Endometrial microvascular endothelial cells (primary cell): ENCODE results near the gene GATA5. TPM values are rescaled to one million over a fixed set of nuclear protein-coding genes. Genes with fewer than 3 reads are reported as not detected.

ENCODE experiments used
- in situ Hi-C: cut with HindIII; loops from 2 replicates; pipeline ENCODE4 v1.10.0; 2017; ENCODE audit warnings: low sequenced_read_pairs, low pct_unique_long_range_greater_than_20kb; ENCODE audit errors: inconsistent ontology term
- total RNA-seq: library from RNA; depleted of rRNA; stranded (reverse); fragments of >200 nt; gene quantifications from one replicate; pipeline ENCODE4 v1.2.3, GENCODE V29; 2015; ENCODE audit errors: inconsistent ontology term

Gene GATA5
- total RNA-seq, result not detected

- in situ Hi-C loops, result no loop called here
Observed at GRCh38 chr20:62475772-62476055, at the start of gene GATA5. Gene GATA5 (minus strand): TSS chr20:62475995. CDS start chr20:62475521, 474 bp downstream.

- in situ Hi-C loops, result no loop called here
Observed at GRCh38 chr20:62525014-62525413, 49.2 kb upstream of the GATA5 start.

- in situ Hi-C loops, result no loop called here
Observed at GRCh38 chr20:62524505-62524911, 48.7 kb upstream of the GATA5 start.

GRCh38 chr20:62523473-62524203 lies 47.8 kb upstream of the GATA5 start:
- in situ Hi-C loops, result no loop called here

GRCh38 chr20:62522748-62523396 lies 47.1 kb upstream of the GATA5 start:
- in situ Hi-C loops, result no loop called here

- in situ Hi-C loops, result no loop called here
Observed at GRCh38 chr20:62519826-62520225, 44.0 kb upstream of the GATA5 start.

GRCh38 chr20:62518911-62519310 lies 43.1 kb upstream of the GATA5 start:
- in situ Hi-C loops, result no loop called here

- in situ Hi-C loops, result no loop called here
Observed at GRCh38 chr20:62517901-62518610, 42.3 kb upstream of the GATA5 start.

GRCh38 chr20:62517168-62517567 lies 41.4 kb upstream of the GATA5 start:
- in situ Hi-C loops, result no loop called here

- in situ Hi-C loops, result no loop called here
Observed at GRCh38 chr20:62516338-62516737, 40.5 kb upstream of the GATA5 start.

GRCh38 chr20:62515826-62516225 lies 40.0 kb upstream of the GATA5 start:
- in situ Hi-C loops, result no loop called here

- in situ Hi-C loops, result no loop called here
Observed at GRCh38 chr20:62515280-62515679, 39.5 kb upstream of the GATA5 start.

- in situ Hi-C loops, result no loop called here
Observed at GRCh38 chr20:62513991-62514390, 38.2 kb upstream of the GATA5 start.

- in situ Hi-C loops, result no loop called here
Observed at GRCh38 chr20:62511915-62512610, 36.3 kb upstream of the GATA5 start.

- in situ Hi-C loops, result no loop called here
Observed at GRCh38 chr20:62511300-62511914, 35.6 kb upstream of the GATA5 start.

- in situ Hi-C loops, result no loop called here
Observed at GRCh38 chr20:62508641-62509051, 32.9 kb upstream of the GATA5 start.

- in situ Hi-C loops, result no loop called here
Observed at GRCh38 chr20:62507991-62508640, 32.3 kb upstream of the GATA5 start.

GRCh38 chr20:62507323-62507722 lies 31.5 kb upstream of the GATA5 start:
- in situ Hi-C loops, result no loop called here

GRCh38 chr20:62506791-62507190 lies 31.0 kb upstream of the GATA5 start:
- in situ Hi-C loops, result no loop called here
